ENCODE data around the gene NELL1. TPM values are rescaled to one million over a fixed set of nuclear protein-coding genes. Genes with fewer than 3 reads are reported as not detected.

Gene NELL1
- total RNA-seq, 3 donors from 2014 or later (not counting 1 experiment from before 2014, with no cell fraction given): not detected

DNA sequence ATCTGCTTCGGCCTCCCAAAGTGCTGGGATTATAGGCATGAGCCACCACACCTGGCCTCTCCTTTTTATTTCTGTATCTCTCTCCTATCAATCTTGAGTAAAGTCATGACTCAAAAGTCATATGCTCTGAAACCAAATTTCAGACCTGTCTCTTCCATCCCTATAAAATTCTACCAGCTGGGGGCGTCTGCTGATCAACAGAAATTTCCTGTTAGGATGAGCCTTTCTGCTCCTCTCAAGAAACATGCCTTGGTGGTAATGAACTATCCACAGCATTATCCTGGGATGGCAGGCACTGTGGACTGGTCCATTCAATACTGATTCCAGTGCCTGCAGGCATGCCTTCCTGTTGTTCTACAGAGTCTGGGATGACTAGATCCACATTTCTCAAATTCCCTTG, 472.6 kb downstream of the NELL1 start:
- Mint-ChIP-seq H3K27ac (no peak overlapping the region), H3K9me3 (peaks cover 19 to 24% of the 10 kb centered on the region in 2 donors), H3K4me3 (no peak overlapping the region), H3K27me3 (ENCODE audit: low read depth in 2 of 2) (no peaks in the 10 kb centered on the region), H3K36me3 (no peaks in the 10 kb centered on the region), H3K4me1 (no peaks in the 10 kb centered on the region)
- Histone ChIP-seq H3K27ac (ENCODE audit: low read length) (no peak overlapping the region), H3K27me3 (ENCODE audit: control insufficient read depth, insufficient read depth, low read length) (no peaks in the 10 kb centered on the region), H3K4me3 (ENCODE audit: low read length) (no peak overlapping the region), H3K36me3 (ENCODE audit: control insufficient read depth, insufficient read depth, low read length) (no peaks in the 10 kb centered on the region), H3K4me1 (ENCODE audit: control insufficient read depth, insufficient read depth, low read length) (no peaks in the 10 kb centered on the region), H3K9me3 (ENCODE audit: control insufficient read depth, insufficient read depth, low read length) (no peaks in the 10 kb centered on the region)
- TF ChIP-seq, protein P1, sequence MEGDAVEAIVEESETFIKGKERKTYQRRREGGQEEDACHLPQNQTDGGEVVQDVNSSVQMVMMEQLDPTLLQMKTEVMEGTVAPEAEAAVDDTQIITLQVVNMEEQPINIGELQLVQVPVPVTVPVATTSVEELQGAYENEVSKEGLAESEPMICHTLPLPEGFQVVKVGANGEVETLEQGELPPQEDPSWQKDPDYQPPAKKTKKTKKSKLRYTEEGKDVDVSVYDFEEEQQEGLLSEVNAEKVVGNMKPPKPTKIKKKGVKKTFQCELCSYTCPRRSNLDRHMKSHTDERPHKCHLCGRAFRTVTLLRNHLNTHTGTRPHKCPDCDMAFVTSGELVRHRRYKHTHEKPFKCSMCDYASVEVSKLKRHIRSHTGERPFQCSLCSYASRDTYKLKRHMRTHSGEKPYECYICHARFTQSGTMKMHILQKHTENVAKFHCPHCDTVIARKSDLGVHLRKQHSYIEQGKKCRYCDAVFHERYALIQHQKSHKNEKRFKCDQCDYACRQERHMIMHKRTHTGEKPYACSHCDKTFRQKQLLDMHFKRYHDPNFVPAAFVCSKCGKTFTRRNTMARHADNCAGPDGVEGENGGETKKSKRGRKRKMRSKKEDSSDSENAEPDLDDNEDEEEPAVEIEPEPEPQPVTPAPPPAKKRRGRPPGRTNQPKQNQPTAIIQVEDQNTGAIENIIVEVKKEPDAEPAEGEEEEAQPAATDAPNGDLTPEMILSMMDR (IDR thresholded peaks at IDR 0.05): no peak
- DNase-seq (no peak), ATAC-seq (no peak)
- intact Hi-C loops (cut with micrococcal nuclease): no loop called here
- 63% methylated on average over 2 of the region's 2 CpGs for WGBS (ENCODE audit: insufficient coverage)

DNA sequence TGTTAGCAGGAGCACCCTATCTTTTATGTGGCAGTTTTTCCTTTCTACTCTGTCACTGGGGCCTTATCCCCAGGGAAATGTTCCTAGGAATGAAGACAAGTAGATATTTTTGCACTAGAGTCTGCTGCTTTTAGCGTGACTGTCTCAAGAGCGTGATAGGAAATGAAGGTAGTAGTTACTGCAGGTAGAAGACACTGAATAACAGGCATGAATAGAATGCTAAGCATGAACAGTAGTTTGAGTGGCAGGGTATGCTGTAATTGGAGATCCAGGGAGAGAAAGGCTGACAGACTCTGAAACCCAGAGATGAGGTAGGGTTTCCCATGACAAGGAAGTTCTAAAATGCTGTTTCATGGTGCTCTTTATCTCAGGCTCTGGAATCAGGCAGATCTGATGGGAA, 475.1 kb downstream of the NELL1 start:
- Histone ChIP-seq H3K36me3 (ENCODE audit: control insufficient read depth, insufficient read depth, low read length) (no peaks in the 10 kb centered on the region), H3K4me1 (ENCODE audit: control insufficient read depth, insufficient read depth, low read length) (no peaks in the 10 kb centered on the region), H3K4me3 (ENCODE audit: low read length) (no peak overlapping the region), H3K27ac (ENCODE audit: low read length) (no peak overlapping the region), H3K27me3 (ENCODE audit: control insufficient read depth, insufficient read depth, low read length) (no peaks in the 10 kb centered on the region), H3K9me3 (ENCODE audit: control insufficient read depth, insufficient read depth, low read length) (no peaks in the 10 kb centered on the region)
- DNase-seq: no peak
- intact Hi-C loops (cut with micrococcal nuclease): no loop called here
- Mint-ChIP-seq H3K9me3 (peaks cover 14 to 15% of the 10 kb centered on the region in 2 donors), H3K27me3 (ENCODE audit: low read depth in 2 of 2) (no peaks in the 10 kb centered on the region), H3K4me3 (no peak overlapping the region), H3K4me1 (no peaks in the 10 kb centered on the region), H3K36me3 (no peaks in the 10 kb centered on the region), H3K27ac (no peak overlapping the region)
- no peak for ATAC-seq
- TF ChIP-seq, protein P1 (IDR thresholded peaks at IDR 0.05): no peak
- WGBS (ENCODE audit: insufficient coverage): 88% methylated on average over 2 of the region's 2 CpGs

DNA sequence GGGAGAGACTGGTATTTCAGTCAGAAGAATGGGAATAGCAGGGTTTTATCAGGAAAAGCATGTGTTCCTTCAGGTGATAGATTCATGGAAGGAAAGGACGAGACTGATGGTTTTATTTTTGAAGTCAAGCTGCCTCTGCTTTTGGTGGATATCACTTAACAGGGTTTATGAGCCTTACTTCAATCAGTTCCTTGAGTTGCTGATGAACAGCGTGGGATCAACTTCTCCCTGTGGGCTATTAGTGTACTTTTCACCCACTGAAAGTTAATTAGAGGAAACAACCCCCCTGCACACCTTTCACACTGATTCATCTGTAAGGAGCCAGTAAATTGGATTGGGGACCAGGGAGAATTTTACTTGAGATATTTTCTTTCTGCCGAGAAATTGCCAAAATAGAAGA, 479.0 kb downstream of the NELL1 start:
- Mint-ChIP-seq H3K36me3 (no peaks in the 10 kb centered on the region), H3K9me3 (peaks cover 7 to 22% of the 10 kb centered on the region in 2 donors), H3K4me1 (no peaks in the 10 kb centered on the region), H3K4me3 (no peak overlapping the region), H3K27me3 (ENCODE audit: low read depth in 2 of 2) (no peaks in the 10 kb centered on the region), H3K27ac (no peak overlapping the region)
- peaks cover 3% of the 10 kb centered on the region for H3K9me3 ChIP-seq (ENCODE audit: control insufficient read depth, insufficient read depth, low read length)
- TF ChIP-seq, protein P1 (IDR thresholded peaks at IDR 0.05): no peak
- no peak overlapping the region for H3K4me3 ChIP-seq (ENCODE audit: low read length)
- no peaks in the 10 kb centered on the region for H3K27me3 ChIP-seq (ENCODE audit: control insufficient read depth, insufficient read depth, low read length)
- ATAC-seq (no peak), DNase-seq (no peak)
- no peaks in the 10 kb centered on the region for H3K36me3 ChIP-seq (ENCODE audit: control insufficient read depth, insufficient read depth, low read length)
- 56% methylated on average over 3 of the region's 3 CpGs for whole genome bisulfite sequencing (ENCODE audit: insufficient coverage)
- intact Hi-C loops (cut with micrococcal nuclease): no loop called here
- no peak overlapping the region for H3K27ac ChIP-seq (ENCODE audit: low read length)
- no peaks in the 10 kb centered on the region for H3K4me1 ChIP-seq (ENCODE audit: control insufficient read depth, insufficient read depth, low read length)

DNA sequence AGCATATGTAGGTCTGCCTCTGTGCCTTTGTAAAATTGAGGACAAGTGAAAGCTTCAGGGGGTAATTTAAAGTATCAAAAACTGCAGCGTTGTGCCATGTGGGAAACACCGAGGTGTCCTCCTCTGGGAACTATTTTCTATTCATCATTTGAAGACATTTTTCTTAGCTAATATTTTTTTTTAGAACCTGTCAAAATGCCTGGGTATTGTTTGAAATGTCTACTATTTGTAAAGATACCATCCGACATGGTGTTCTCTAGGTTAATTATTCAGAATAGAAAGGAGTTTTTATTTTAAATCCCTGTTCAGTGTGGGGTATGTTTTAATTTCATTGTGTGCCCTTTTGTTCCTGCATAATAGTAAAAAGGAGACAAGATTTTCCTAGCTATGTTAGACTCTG, 490.8 kb downstream of the NELL1 start:
- Histone ChIP-seq H3K4me1 (ENCODE audit: control insufficient read depth, insufficient read depth, low read length) (no peaks in the 10 kb centered on the region), H3K36me3 (ENCODE audit: control insufficient read depth, insufficient read depth, low read length) (no peaks in the 10 kb centered on the region), H3K9me3 (ENCODE audit: control insufficient read depth, insufficient read depth, low read length) (no peaks in the 10 kb centered on the region), H3K4me3 (ENCODE audit: low read length) (no peak overlapping the region), H3K27ac (ENCODE audit: low read length) (no peak overlapping the region), H3K27me3 (ENCODE audit: control insufficient read depth, insufficient read depth, low read length) (no peaks in the 10 kb centered on the region)
- intact Hi-C loops (cut with micrococcal nuclease): no loop called here
- Mint-ChIP-seq H3K4me3 (no peak overlapping the region), H3K9me3 (peaks cover 4 to 8% of the 10 kb centered on the region in 2 donors), H3K36me3 (no peaks in the 10 kb centered on the region), H3K4me1 (no peaks in the 10 kb centered on the region), H3K27me3 (ENCODE audit: low read depth in 2 of 2) (no peaks in the 10 kb centered on the region), H3K27ac (no peak overlapping the region)
- WGBS (ENCODE audit: insufficient coverage): 90% methylated on average over 3 of the region's 3 CpGs
- no peak for ATAC-seq
- no peak for DNase-seq
- TF ChIP-seq, protein P1 (IDR thresholded peaks at IDR 0.05): no peak

All from natural killer cell (primary cell).